Stimulated activated CD8-positive, alpha-beta memory T cell treated with anti-CD3 and anti-CD28 coated beads, Interleukin-7, amount 100 ng/mL, for 4 hours (primary cell): ENCODE results near the gene GADL1.

Experiments used
- DNase-seq, 2 donors: peaks; one replicate each; pipeline ENCODE4 v3.0.0-alpha.2; 2020; ENCODE audit warnings: low read depth in 2 of 2

Gene GADL1

GRCh38 chr3:30677347-30677685 lies 217.1 kb downstream of the GADL1 start:
- no peak for DNase-seq

- no peak for DNase-seq
These were observed 217.8 kb downstream of the GADL1 start for GRCh38 chr3:30676424-30677346.
